Dendritic cell treated with granulocyte-macrophage colony-stimulating factor and Interleukin-4, amounts not matched to agents 40 ng/mL and 50 ng/mL, for 4 days (primary cell): ENCODE results near the gene ATP8A1.

Source experiments
- H3K27ac Mint-ChIP-seq: one replicate; pipeline ENCODE4 v1.8.0; 2022; ENCODE audit warnings: mild to moderate bottlenecking, mixed read lengths
- H3K27me3 Mint-ChIP-seq: one replicate; pipeline ENCODE4 v1.8.0; 2022; ENCODE audit warnings: mild to moderate bottlenecking, mixed read lengths
- H3K36me3 Mint-ChIP-seq: one replicate; pipeline ENCODE4 v1.8.0; 2022; ENCODE audit warnings: low read depth, mixed read lengths
- H3K4me1 Mint-ChIP-seq: one replicate; pipeline ENCODE4 v1.8.0; 2022; ENCODE audit warnings: low read depth, mixed read lengths
- H3K4me3 Mint-ChIP-seq: one replicate; pipeline ENCODE4 v1.8.0; 2022; ENCODE audit warnings: mild to moderate bottlenecking, moderate library complexity, mixed read lengths
- H3K9me3 Mint-ChIP-seq: one replicate; pipeline ENCODE4 v1.8.0; 2022; ENCODE audit warnings: mixed read lengths
- intact Hi-C: fragments of 100-400 bp; cut with micrococcal nuclease; formaldehyde crosslinking; loops from one replicate; pipeline ENCODE4 v1.15.0; 2022

The ATP8A1 gene

DNA sequence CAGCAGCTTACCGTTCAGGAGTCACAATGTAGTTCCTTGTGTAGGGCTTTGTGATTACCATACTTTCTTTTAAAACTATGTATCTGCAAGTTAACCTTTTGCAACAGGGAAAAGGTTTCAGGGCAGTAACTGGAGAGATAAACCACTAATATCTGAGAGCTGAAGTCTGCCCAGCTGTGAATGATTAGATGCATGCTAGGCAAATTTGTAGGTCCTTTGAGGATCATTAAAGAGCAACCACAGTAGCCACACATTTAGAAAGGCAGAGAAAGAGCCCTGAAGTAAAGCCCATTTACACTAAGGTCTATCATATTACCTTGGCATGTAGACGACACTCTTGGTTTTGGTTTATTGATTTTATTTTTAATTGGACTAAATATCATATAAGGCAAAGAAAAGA is 60.0 kb downstream of the ATP8A1 start:
- H3K9me3 Mint-ChIP-seq = no peaks in the 10 kb centered on the region
- intact Hi-C loops = no loop called here
- no peaks in the 10 kb centered on the region for H3K36me3 Mint-ChIP-seq
- H3K4me3 Mint-ChIP-seq = no peak overlapping the region
- H3K27ac Mint-ChIP-seq = no peak overlapping the region
- H3K27me3 Mint-ChIP-seq = no peaks in the 10 kb centered on the region
- H3K4me1 Mint-ChIP-seq = no peaks in the 10 kb centered on the region

DNA sequence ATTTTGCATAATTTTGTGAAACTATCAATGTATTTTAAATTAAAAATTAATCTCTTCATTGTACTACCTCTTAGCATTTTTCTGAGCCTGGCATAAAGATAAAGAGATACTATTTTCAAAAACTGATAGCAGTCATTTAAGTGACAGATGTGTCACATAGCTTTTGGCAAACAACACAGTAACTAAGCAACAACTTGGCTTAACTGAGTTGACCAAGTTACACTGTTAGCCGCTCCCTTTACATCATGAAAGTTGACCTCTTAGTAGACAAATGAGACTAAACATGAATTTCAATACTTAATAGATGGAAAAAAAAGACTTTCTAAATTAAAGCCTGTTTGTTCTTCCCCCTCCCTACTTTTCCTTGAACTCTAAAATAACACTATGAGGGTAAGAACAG is 62.0 kb downstream of the ATP8A1 start:
- H3K27ac Mint-ChIP-seq = no peak overlapping the region
- H3K4me3 Mint-ChIP-seq = no peak overlapping the region
- intact Hi-C loops = no loop called here
- H3K4me1 Mint-ChIP-seq = no peaks in the 10 kb centered on the region
- H3K27me3 Mint-ChIP-seq = no peaks in the 10 kb centered on the region
- H3K36me3 Mint-ChIP-seq = no peaks in the 10 kb centered on the region
- H3K9me3 Mint-ChIP-seq = no peaks in the 10 kb centered on the region

- no peaks in the 10 kb centered on the region for H3K4me1 Mint-ChIP-seq
- H3K27ac Mint-ChIP-seq = no peak overlapping the region
- H3K9me3 Mint-ChIP-seq = no peaks in the 10 kb centered on the region
- intact Hi-C loops = no loop called here
- H3K27me3 Mint-ChIP-seq = no peaks in the 10 kb centered on the region
- no peaks in the 10 kb centered on the region for H3K36me3 Mint-ChIP-seq
- H3K4me3 Mint-ChIP-seq = no peak overlapping the region
Observed at GRCh38 chr4:42588909-42589308, 68.0 kb downstream of the ATP8A1 start.

- Mint-ChIP-seq H3K27me3 (no peaks in the 10 kb centered on the region), H3K9me3 (no peaks in the 10 kb centered on the region), H3K36me3 (peaks cover under 1% of the 10 kb centered on the region), H3K4me1 (no peaks in the 10 kb centered on the region), H3K27ac (no peak overlapping the region), H3K4me3 (no peak overlapping the region)
- intact Hi-C loops = no loop called here
Observed at GRCh38 chr4:42586775-42587174, 70.1 kb downstream of the ATP8A1 start.

- H3K9me3 Mint-ChIP-seq = no peaks in the 10 kb centered on the region
- peaks cover 10% of the 10 kb centered on the region for H3K36me3 Mint-ChIP-seq
- no peak overlapping the region for H3K4me3 Mint-ChIP-seq
- no peaks in the 10 kb centered on the region for H3K27me3 Mint-ChIP-seq
- no peak overlapping the region for H3K27ac Mint-ChIP-seq
- intact Hi-C loops = no loop called here
- H3K4me1 Mint-ChIP-seq = no peaks in the 10 kb centered on the region
Observed at GRCh38 chr4:42579903-42580302, 77.0 kb downstream of the ATP8A1 start.

DNA sequence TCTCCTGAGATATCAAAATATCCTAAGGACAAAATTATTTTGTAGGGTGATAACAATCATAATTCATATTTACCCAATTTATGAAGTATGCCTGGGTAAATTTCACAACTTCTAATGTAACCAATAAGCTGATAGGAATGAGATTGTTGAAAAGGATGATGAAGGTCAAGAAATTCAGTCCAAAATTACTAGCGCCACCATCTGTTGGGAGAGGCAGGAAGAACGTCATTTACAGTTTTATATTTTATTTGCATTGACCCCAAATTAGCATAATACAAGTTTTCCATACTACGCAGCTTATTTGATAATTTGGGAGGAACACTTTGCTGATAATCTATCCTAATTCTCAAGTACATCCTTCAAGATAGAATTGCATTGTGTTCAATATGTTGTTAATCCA is 78.7 kb downstream of the ATP8A1 start:
- Mint-ChIP-seq H3K27ac (no peak overlapping the region), H3K36me3 (peaks cover 10% of the 10 kb centered on the region), H3K4me1 (no peaks in the 10 kb centered on the region), H3K4me3 (no peak overlapping the region), H3K27me3 (no peaks in the 10 kb centered on the region), H3K9me3 (no peaks in the 10 kb centered on the region)
- intact Hi-C loops = no loop called here

DNA sequence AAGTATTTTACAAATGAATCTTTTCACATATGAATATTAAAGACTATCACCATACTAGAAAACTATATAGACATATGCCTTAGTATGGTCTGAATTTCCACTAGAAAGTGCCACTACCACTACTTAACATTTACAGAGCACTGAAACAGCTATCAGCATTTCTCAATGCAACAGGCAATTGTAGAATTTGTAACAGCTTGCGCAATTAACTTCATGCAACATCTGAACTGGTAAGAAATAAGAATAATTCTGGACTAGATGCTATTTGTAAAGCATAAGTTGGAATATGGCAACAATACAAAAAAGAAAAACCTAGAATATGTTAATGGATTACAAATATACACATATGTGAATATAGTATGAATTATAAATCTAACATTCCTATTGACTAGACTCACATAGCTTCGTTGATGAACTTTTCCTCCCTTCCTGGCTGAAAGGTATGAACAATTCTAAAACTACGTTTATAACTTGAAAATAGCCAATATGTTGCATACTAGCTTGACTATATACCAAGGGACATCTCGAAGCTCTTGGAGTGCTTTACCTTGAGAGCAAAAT is 82.0 kb downstream of the ATP8A1 start:
- intact Hi-C loops = loop anchor here (5.0 kb wide), 1 partner anchor 177 kb away; no protein-coding TSS in a partner anchor
- H3K4me3 Mint-ChIP-seq = no peak overlapping the region
- no peaks in the 10 kb centered on the region for H3K27me3 Mint-ChIP-seq
- no peak overlapping the region for H3K27ac Mint-ChIP-seq
- no peaks in the 10 kb centered on the region for H3K4me1 Mint-ChIP-seq
- H3K36me3 Mint-ChIP-seq = no peaks in the 10 kb centered on the region
- no peaks in the 10 kb centered on the region for H3K9me3 Mint-ChIP-seq

DNA sequence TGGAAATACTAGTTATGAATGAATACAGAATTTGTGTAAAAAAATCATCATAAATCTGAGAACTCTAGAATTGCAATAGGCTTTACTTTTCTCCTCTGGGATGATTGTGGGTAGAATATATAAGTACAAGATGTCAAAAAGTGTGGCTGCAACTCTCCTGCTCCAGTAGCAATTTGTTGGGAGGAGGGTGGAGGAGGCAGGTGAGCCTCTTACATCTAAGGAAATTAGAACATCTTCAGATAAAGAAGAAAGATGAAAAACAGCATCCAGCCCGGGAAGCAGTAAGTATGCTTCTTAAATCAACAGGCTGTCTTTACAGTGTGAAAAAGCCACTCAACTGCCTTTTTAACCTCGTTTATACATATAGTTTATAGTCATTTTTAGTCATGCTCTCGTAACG is 83.7 kb downstream of the ATP8A1 start:
- intact Hi-C loops = loop anchor here (5.0 kb wide), 1 partner anchor 179 kb away; no protein-coding TSS in a partner anchor
- no peak overlapping the region for H3K27ac Mint-ChIP-seq
- no peaks in the 10 kb centered on the region for H3K9me3 Mint-ChIP-seq
- no peaks in the 10 kb centered on the region for H3K4me1 Mint-ChIP-seq
- H3K27me3 Mint-ChIP-seq = no peaks in the 10 kb centered on the region
- H3K36me3 Mint-ChIP-seq = no peaks in the 10 kb centered on the region
- H3K4me3 Mint-ChIP-seq = no peak overlapping the region

GRCh38 chr4:42570221-42570620 is 86.7 kb downstream of the ATP8A1 start:
- no peaks in the 10 kb centered on the region for H3K36me3 Mint-ChIP-seq
- intact Hi-C loops = loop anchor here (5.0 kb wide), 1 partner anchor 182 kb away; no protein-coding TSS in a partner anchor
- no peaks in the 10 kb centered on the region for H3K27me3 Mint-ChIP-seq
- H3K4me1 Mint-ChIP-seq = no peaks in the 10 kb centered on the region
- no peak overlapping the region for H3K4me3 Mint-ChIP-seq
- no peak overlapping the region for H3K27ac Mint-ChIP-seq
- H3K9me3 Mint-ChIP-seq = no peaks in the 10 kb centered on the region

DNA sequence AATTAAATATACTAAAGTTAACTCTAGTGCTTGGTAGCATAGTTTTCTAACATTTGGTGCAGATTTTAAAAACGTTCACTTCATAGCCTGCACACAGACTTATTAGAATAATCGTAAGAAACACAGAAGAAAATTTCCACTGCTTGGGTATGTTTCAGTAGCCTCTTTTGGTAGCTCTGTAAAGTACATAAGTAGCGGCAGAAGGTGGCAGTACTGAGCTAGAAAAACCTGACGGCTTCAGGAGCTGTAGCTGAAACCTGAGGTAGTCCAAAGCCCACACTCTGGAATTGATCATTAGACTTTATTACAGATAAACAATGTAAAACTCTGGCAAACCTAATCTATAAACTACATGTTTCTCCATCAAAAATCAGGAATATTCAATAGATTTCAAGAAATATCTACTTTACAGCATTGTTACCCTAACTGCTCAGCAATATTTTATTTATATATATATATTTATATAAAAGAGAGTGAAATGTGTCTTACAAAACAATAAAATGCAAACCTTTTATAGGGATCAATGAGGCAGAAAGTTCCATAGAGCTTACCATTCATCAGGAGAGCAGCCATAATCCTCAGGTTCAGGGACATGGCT is 88.2 kb downstream of the ATP8A1 start:
- Mint-ChIP-seq H3K4me1 (no peaks in the 10 kb centered on the region), H3K4me3 (no peak overlapping the region), H3K27me3 (no peaks in the 10 kb centered on the region), H3K9me3 (no peaks in the 10 kb centered on the region), H3K27ac (no peak overlapping the region), H3K36me3 (no peaks in the 10 kb centered on the region)
- intact Hi-C loops = loop anchor here (1.0 kb wide), 1 partner anchor 297 kb away; no protein-coding TSS in a partner anchor

DNA sequence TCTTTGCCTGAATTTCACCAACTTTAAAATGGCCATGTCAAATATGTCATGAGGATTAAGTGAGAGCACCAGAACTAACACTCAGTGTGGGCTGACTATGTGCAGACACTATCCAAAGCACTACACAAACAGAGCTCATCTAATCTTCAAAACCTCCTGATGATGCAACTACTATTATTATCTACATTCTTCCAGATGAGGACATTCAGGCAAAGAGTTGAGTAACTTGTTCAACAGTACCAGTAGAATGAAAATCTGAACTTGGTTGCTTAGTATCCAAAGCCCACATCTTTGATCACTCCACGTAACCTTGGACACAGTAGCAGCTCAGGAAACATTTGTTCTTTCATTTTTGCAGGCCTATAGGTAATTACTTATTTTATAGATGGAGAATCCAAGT is 90.1 kb downstream of the ATP8A1 start:
- intact Hi-C loops = no loop called here

GRCh38 chr4:42562016-42562415 is 94.9 kb downstream of the ATP8A1 start:
- intact Hi-C loops = no loop called here
- Mint-ChIP-seq H3K4me3 (no peak overlapping the region), H3K36me3 (peaks cover 19% of the 10 kb centered on the region), H3K4me1 (no peaks in the 10 kb centered on the region), H3K27me3 (no peaks in the 10 kb centered on the region), H3K9me3 (no peaks in the 10 kb centered on the region), H3K27ac (no peak overlapping the region)

More for the DNA sequence above, 90.1 kb downstream of the ATP8A1 start:
- H3K4me3 Mint-ChIP-seq = no peak overlapping the region
- peaks cover 17% of the 10 kb centered on the region for H3K36me3 Mint-ChIP-seq
- no peaks in the 10 kb centered on the region for H3K9me3 Mint-ChIP-seq
- no peaks in the 10 kb centered on the region for H3K4me1 Mint-ChIP-seq
- no peaks in the 10 kb centered on the region for H3K27me3 Mint-ChIP-seq
- H3K27ac Mint-ChIP-seq = no peak overlapping the region

- no peaks in the 10 kb centered on the region for H3K27me3 Mint-ChIP-seq
- intact Hi-C loops = no loop called here
- H3K27ac Mint-ChIP-seq = no peak overlapping the region
- H3K36me3 Mint-ChIP-seq = peaks cover 19% of the 10 kb centered on the region
- no peak overlapping the region for H3K4me3 Mint-ChIP-seq
- H3K4me1 Mint-ChIP-seq = no peaks in the 10 kb centered on the region
- no peaks in the 10 kb centered on the region for H3K9me3 Mint-ChIP-seq
Observed at GRCh38 chr4:42561031-42561430, 95.9 kb downstream of the ATP8A1 start.

DNA sequence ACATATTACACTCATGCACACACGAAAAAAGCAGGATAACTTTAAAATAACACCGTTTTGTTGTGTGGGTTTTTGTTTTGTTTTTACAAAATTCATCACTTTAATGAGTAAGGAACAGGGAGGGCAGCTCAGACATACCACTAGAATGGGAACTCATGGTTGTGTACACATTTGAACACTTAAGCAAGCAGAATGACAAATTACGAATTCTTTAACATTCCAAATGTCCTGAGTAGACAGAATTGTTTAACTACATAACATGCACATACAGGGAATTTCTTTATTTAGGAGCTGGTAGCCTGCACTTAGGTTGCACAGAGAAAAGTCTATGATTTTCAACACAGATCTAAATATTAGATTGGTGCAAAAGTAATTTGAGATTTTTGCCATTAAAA is 96.4 kb downstream of the ATP8A1 start:
- Mint-ChIP-seq H3K27ac (no peak overlapping the region), H3K9me3 (no peaks in the 10 kb centered on the region), H3K4me3 (no peak overlapping the region), H3K27me3 (no peaks in the 10 kb centered on the region), H3K4me1 (no peaks in the 10 kb centered on the region), H3K36me3 (peaks cover 19% of the 10 kb centered on the region)
- intact Hi-C loops = no loop called here

GRCh38 chr4:42558156-42558555 is 98.7 kb downstream of the ATP8A1 start:
- no peaks in the 10 kb centered on the region for H3K27me3 Mint-ChIP-seq
- H3K9me3 Mint-ChIP-seq = no peaks in the 10 kb centered on the region
- no peak overlapping the region for H3K27ac Mint-ChIP-seq
- intact Hi-C loops = no loop called here
- peaks cover 22% of the 10 kb centered on the region for H3K36me3 Mint-ChIP-seq
- no peaks in the 10 kb centered on the region for H3K4me1 Mint-ChIP-seq
- H3K4me3 Mint-ChIP-seq = no peak overlapping the region
